SKM-1 treated with dmso at 0.1 percent for 144 hours (cell line): ENCODE measurements around the gene SYNJ1.

Source experiments
- DNase-seq: peaks from one replicate; lab custom pipeline; 2025; ENCODE audit not compliant: unreplicated experiment; lab: John Stamatoyannopoulos, UW

SYNJ1 gene

DNA sequence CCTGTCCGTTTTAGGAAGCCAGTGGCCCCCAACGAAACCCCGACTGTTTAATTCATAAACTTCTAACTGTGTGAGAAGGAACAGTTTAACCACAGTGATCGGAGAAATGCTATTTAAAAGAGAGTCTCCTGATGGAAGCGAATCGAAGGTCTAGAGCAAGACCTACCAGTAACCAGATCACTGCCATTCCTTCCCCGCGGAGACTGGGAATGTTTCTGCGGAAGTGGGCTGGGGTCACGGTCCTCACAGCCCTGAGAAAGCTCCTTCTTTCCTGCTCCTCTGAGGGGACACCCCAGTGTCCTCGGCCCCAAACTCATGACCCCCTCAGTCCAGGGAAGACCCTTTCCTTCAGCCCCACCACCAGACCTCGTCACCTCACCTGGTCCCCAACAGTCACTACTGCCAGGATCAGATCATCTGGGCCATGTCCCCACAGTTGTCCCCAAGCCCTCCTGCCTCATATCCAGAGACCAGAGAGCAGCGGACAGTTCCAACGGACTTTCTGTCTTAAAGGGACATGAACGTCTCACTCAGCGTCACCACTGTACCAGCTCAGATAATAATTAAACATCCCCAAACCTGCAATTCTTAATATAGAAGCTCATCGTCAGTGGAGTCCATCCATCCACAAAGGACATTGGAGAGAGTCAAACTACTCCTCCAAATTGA, 142.6 kb downstream of the SYNJ1 start, which contains the start of gene TCP10L:
Gene TCP10L (minus strand): TSS at position 482 of the 669 bp plus-strand sequence. CDS start 1,219 bp downstream, outside the sequence.
- no peak for DNase-seq

GRCh38 chr21:32584472-32584871, 143.3 kb downstream of the SYNJ1 start:
- no peak for DNase-seq

DNA sequence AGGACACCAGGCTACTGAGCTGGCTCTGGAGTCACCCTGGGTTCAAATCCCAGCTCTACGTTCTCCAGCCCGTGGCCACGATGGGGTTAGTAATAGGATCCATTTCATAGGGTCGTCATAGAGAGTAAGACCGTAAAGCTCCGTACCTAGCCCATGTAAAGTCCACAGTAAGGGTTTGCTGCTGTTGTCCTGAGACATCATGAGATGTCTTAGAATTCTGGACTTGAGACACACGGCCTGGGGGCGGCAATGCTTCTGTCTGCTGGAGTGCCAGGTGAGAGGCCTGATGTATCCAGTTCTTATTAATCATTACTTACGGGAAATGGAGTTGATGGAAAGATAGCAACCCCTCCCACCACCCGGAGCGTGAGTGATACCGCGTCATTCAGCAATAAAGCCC, 146.1 kb downstream of the SYNJ1 start:
- no peak for DNase-seq

DNA sequence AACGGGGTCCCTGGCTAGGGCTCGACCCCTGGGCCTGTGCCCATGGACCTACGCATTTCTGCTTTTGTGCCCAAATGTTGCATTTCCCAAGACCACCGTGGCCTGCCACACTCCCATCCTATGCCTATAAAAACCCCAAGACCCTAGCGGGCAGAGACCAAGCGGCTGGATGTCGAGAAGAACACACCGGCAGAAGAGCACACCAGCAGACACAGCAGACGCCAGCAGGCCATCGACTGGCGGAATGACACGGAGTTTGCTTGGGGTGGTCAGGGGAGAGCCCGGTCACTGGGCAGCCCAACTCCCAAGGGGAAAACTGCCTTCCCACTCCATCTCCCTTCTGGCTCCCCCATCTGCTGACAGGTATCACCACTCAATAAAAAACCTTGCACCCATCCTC, 146.9 kb downstream of the SYNJ1 start:
- no peak for DNase-seq
